ENCODE data around the gene NSDHL. TPM values are rescaled to one million over a fixed set of nuclear protein-coding genes. Genes with fewer than 3 reads are reported as not detected.

NSDHL gene
- total RNA-seq, 1 experiment from 2014 or later = 22.1 TPM

DNA sequence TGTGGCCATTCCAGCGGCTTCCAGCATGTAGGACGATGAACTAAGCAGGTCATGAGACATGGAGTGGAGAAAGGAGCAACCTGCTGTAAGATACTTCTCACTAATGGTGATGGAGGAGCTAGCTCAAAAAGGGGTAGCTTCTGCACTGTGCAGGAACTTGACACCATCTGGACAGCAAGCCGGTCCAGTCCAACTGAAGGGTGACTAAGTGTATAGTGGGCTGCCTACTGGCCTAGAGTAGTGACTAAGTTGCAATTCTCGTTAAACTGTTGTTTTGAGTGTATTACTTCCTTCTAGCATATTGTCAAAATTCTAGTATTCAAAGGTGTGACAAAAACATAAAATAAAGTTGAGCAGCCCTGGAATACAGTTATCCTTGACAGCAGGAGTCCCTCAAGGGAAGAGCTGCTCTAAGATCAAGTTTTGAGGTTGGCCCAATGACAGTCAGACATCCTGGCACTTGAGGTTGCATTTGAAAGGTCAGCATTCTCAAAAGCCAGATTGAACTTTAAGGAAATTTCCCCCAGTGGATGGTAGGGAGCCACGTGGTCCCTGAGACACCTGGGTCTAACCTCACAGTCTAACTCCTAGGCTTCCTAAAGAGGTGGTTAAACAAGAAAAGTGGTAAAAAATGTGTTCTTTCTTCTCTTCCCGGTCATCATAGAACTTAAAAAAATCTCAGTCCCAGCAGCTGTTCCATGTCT is 8.3 kb upstream of the NSDHL start:
- RAD21 ChIA-PET (ENCODE audit: low non-redundant PET in 1 of 2, low total read pairs in 2 of 2, uncharacterized antibody in 2 of 2, unreplicated experiment in 2 of 2) = no interaction called here
- Histone ChIP-seq H3K27me3 (ENCODE audit: insufficient read depth, low read length) (no peaks in the 10 kb centered on the region), H2AFZ (ENCODE audit: low read depth, low read length, poor library complexity, severe bottlenecking) (no peak overlapping the region), H3K9ac (ENCODE audit: low read length) (no peak overlapping the region), H3K4me2 (ENCODE audit: low read length) (no peak overlapping the region), H3K4me3 (replicated peaks in 1 of 2; ENCODE audit: low read depth in 1 of 2, low read length in 2 of 2) (no peak overlapping the region), H3K27ac (ENCODE audit: low read depth, low read length) (no peak overlapping the region), H3K79me2 (ENCODE audit: insufficient read depth, low read length) (no peaks in the 10 kb centered on the region), H3K9me3 (ENCODE audit: control insufficient read depth in 1 of 2, insufficient read depth in 1 of 2, low read depth in 1 of 2, low read length in 2 of 2) (no peaks in the 10 kb centered on the region), H3K9me2 (ENCODE audit: insufficient read depth) (no peaks in the 10 kb centered on the region), H3K36me3 (ENCODE audit: control insufficient read depth in 1 of 2, insufficient read depth in 2 of 2, low read length in 2 of 2) (no peaks in the 10 kb centered on the region), H4K20me1 (ENCODE audit: insufficient read depth) (no peaks in the 10 kb centered on the region), H3K4me1 (ENCODE audit: control insufficient read depth in 1 of 2, insufficient read depth in 2 of 2, low read length in 2 of 2) (no peaks in the 10 kb centered on the region)
- CTCF ChIA-PET = interaction anchor here (1.7 to 2.2 kb wide), 4 partner anchors 8 to 1072 kb away, joined by 6 to 10 read pairs (median 8); partner anchors contain the start of genes CETN2 and NSDHL
- DNase-seq (ENCODE audit: low read depth, low spot score) (no peak), ATAC-seq (no peak)
- TF ChIP-seq EZH2phosphoT487 (IDR thresholded peaks at IDR 0.05; ENCODE audit: borderline replicate concordance) (no peak), CEBPB (IDR thresholded peaks at IDR 0.05; ENCODE audit: low read depth) (no peak), YY1 (IDR thresholded peaks at IDR 0.05; ENCODE audit: extremely low read depth, insufficient replicate concordance, low read depth, low read length) (no peak), SRF (IDR thresholded peaks at IDR 0.05; ENCODE audit: low read depth) (no peak), ZNF274 (IDR thresholded peaks at IDR 0.05; ENCODE audit: low read depth, low read length) (no peak), TCF7L2 (IDR thresholded peaks at IDR 0.05; ENCODE audit: borderline replicate concordance, extremely low read depth, insufficient read depth, insufficient read length) (no peak), SP1 (IDR thresholded peaks at IDR 0.05; ENCODE audit: low read depth) (no peak), CBX3 (IDR thresholded peaks at IDR 0.05; ENCODE audit: low read depth) (no peak), ELF1 (IDR thresholded peaks at IDR 0.05; ENCODE audit: borderline replicate concordance, low read depth) (no peak), JUND (IDR thresholded peaks at IDR 0.05) (no peak), POLR2AphosphoS5 (IDR thresholded peaks at IDR 0.05; ENCODE audit: low read depth, low read length) (no peak), SIN3A (IDR thresholded peaks at IDR 0.05; ENCODE audit: low read depth) (no peak), FOSL1 (IDR thresholded peaks at IDR 0.05; ENCODE audit: low read depth) (no peak)
- TF ChIP-seq, protein P1, sequence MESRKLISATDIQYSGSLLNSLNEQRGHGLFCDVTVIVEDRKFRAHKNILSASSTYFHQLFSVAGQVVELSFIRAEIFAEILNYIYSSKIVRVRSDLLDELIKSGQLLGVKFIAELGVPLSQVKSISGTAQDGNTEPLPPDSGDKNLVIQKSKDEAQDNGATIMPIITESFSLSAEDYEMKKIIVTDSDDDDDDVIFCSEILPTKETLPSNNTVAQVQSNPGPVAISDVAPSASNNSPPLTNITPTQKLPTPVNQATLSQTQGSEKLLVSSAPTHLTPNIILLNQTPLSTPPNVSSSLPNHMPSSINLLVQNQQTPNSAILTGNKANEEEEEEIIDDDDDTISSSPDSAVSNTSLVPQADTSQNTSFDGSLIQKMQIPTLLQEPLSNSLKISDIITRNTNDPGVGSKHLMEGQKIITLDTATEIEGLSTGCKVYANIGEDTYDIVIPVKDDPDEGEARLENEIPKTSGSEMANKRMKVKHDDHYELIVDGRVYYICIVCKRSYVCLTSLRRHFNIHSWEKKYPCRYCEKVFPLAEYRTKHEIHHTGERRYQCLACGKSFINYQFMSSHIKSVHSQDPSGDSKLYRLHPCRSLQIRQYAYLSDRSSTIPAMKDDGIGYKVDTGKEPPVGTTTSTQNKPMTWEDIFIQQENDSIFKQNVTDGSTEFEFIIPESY (IDR thresholded peaks at IDR 0.05; ENCODE audit: extremely low read depth, insufficient replicate concordance, low read length) = no peak
- TF ChIP-seq, protein P2, sequence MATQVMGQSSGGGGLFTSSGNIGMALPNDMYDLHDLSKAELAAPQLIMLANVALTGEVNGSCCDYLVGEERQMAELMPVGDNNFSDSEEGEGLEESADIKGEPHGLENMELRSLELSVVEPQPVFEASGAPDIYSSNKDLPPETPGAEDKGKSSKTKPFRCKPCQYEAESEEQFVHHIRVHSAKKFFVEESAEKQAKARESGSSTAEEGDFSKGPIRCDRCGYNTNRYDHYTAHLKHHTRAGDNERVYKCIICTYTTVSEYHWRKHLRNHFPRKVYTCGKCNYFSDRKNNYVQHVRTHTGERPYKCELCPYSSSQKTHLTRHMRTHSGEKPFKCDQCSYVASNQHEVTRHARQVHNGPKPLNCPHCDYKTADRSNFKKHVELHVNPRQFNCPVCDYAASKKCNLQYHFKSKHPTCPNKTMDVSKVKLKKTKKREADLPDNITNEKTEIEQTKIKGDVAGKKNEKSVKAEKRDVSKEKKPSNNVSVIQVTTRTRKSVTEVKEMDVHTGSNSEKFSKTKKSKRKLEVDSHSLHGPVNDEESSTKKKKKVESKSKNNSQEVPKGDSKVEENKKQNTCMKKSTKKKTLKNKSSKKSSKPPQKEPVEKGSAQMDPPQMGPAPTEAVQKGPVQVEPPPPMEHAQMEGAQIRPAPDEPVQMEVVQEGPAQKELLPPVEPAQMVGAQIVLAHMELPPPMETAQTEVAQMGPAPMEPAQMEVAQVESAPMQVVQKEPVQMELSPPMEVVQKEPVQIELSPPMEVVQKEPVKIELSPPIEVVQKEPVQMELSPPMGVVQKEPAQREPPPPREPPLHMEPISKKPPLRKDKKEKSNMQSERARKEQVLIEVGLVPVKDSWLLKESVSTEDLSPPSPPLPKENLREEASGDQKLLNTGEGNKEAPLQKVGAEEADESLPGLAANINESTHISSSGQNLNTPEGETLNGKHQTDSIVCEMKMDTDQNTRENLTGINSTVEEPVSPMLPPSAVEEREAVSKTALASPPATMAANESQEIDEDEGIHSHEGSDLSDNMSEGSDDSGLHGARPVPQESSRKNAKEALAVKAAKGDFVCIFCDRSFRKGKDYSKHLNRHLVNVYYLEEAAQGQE (IDR thresholded peaks at IDR 0.05; ENCODE audit: low read depth) = no peak
- BruUV-seq (replicated peaks) = no TSS peak
- POLR2A ChIA-PET = interaction anchor here (1.3 kb wide), 1 partner anchor 8 kb away, joined by 4 read pairs; the partner anchor contains the start of genes CETN2 and NSDHL
- intact Hi-C loops (cut with micrococcal nuclease) = no loop called here
